Choroid plexus epithelial cell (primary cell): ENCODE measurements around the gene ITGAV.

ENCODE experiments used
- DNase-seq: peaks from one replicate; pipeline ENCODE4 v3.0.0-alpha.2; 2010; ENCODE audit warnings: low read depth
- H3K4me3 ChIP-seq: 2 replicates; pipeline ENCODE4 v1.5.1; 2011; ENCODE audit warnings: low read depth, mild to moderate bottlenecking, control low read depth, low read length, moderate library complexity
- TF ChIP-seq, protein P1 (sequence below): conservative IDR thresholded peaks from 2 replicates; pipeline ENCODE4 v1.5.1; 2011; ENCODE audit warnings: low read depth, mild to moderate bottlenecking, control low read depth, inconsistent platforms, low read length, moderate library complexity

The ITGAV gene

DNA sequence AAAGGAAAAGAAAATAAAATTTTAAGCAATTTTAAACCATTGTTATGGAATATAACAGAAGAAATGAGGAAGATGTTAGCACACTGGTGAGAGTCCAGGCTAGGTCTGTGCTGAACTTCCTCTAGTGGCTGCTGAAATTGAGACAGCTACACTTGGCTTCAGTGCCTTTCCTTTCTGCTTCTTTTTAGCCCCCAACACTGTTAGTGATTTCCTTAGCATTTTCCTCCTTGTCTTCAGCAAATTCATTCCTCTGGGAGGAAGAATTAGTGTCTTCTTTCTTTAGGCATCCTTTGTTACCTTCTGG, 47.6 kb downstream of the ITGAV start:
- TF ChIP-seq, protein P1, sequence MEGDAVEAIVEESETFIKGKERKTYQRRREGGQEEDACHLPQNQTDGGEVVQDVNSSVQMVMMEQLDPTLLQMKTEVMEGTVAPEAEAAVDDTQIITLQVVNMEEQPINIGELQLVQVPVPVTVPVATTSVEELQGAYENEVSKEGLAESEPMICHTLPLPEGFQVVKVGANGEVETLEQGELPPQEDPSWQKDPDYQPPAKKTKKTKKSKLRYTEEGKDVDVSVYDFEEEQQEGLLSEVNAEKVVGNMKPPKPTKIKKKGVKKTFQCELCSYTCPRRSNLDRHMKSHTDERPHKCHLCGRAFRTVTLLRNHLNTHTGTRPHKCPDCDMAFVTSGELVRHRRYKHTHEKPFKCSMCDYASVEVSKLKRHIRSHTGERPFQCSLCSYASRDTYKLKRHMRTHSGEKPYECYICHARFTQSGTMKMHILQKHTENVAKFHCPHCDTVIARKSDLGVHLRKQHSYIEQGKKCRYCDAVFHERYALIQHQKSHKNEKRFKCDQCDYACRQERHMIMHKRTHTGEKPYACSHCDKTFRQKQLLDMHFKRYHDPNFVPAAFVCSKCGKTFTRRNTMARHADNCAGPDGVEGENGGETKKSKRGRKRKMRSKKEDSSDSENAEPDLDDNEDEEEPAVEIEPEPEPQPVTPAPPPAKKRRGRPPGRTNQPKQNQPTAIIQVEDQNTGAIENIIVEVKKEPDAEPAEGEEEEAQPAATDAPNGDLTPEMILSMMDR, result no peak
- DNase-seq, result no peak
- H3K4me3 ChIP-seq, result no peak overlapping the region

GRCh38 chr2:186639939-186640338, 50.1 kb downstream of the ITGAV start:
- DNase-seq, result no peak
- H3K4me3 ChIP-seq, result no peak overlapping the region
- TF ChIP-seq, protein P1, result no peak

DNA sequence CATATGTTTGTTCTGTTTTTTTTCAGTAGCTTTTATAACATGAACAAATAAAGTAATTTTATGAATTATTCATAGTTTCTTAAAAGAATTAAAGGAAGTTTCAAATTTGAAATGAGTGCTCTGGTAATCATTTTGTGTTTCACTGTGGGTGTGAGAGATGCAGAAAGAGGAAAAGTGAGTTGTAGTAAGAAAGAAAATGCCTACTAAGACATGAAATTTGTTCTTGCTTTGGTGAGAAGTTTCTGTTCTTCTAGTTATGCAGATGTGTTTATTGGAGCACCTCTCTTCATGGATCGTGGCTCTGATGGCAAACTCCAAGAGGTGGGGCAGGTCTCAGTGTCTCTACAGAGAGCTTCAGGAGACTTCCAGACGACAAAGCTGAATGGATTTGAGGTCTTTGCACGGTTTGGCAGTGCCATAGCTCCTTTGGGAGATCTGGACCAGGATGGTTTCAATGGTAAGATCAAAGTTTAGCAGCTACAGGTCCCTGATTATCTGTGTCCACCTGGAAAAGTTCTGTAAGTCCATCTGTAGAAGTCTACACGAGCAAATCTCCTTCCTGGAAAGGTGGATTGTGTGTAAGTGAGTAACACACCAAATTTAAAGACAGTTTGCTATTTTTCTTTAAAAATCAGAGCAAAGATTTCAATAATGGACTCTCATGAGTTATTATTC, 51.4 kb downstream of the ITGAV start:
- no peak overlapping the region for H3K4me3 ChIP-seq
- TF ChIP-seq, protein P1, result no peak
- no peak for DNase-seq

DNA sequence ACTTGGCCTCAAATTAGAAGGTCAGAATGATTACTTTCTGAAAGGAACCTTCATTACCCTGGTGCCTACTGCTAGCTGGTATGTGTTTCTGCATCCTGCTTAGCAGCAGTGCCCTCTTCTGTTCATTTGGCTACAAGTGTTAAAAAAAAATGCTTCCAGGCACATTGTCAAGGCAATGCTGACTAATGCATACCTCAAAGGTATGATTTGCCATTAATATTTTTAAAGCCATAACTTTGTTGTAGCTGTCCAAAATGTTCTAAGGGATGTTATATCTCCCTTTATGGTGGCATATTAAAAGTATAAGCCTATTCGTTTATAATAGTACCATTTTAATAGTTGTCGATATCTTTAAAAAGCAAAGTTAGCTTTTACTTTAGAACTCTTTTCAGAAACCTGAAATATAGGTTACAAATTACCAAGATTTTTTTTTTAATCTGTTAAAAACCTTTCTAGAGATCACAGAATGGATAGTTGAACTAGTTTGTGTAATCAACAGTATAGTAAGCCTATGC, 52.0 kb downstream of the ITGAV start:
- peak; percentile 90 for DNase-seq
- H3K4me3 ChIP-seq, result no peak overlapping the region
- TF ChIP-seq, protein P1, result peak; percentile 81

DNA sequence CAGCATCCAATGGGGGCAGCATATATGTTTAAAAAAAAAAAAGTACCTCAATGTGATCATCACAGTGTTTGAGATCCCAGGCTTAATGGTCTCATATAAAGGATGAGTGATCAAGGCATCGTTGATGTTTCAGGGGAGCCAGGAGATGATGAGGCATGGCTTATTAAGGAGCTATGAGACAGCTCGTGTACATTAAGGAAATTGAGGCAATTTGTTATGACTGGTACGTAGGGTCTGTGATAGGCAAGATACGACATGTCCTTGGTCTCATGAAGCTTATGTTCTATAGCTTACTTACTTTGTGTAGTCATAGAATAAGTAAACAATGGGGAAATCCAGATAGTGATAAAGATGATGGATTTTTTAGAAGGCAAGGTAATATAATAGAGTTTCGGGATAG, 54.9 kb downstream of the ITGAV start:
- no peak for DNase-seq
- H3K4me3 ChIP-seq, result no peak overlapping the region
- TF ChIP-seq, protein P1, result no peak

DNA sequence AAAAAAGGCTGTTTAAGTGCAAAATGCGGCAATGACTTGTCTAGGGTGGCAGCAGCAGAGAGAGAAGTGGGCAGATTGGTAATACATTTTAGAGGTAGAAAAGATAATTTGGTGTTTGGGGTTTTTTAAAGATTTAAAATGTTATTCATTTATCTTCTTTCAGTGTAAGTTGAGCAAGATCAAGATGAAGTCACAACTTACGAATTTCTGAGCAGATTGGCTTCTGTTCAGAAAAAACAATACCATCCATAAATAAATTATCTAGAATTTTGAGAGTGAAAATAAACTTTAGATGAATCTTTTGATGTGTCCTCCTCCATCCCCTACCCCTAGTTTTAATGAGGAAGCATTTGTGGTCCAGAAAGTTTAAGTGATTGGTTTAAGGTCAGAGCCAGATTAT, 56.1 kb downstream of the ITGAV start:
- H3K4me3 ChIP-seq, result no peak overlapping the region
- TF ChIP-seq, protein P1, result no peak
- peak; percentile 52 for DNase-seq

DNA sequence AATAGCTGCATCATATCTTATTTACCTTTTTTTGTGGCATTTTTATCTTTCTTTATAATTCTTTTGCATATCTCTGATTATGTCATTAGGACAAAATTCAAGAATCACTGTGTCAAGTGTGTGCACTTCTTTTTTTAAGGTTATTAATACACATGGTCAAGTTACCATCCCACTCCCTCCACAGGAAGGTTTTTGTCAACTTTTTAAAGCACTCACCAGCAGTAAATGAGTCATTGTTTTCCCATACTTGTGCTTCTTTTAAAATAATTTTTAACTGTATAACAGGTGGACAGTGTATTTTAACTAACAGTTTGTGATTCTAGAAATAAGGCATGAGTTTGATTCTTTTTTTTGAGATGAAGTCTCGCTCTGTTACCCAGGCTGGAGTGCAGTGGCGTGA, 58.3 kb downstream of the ITGAV start:
- no peak overlapping the region for H3K4me3 ChIP-seq
- DNase-seq, result peak; percentile 47
- TF ChIP-seq, protein P1, result no peak
